Measurements from ENCODE around the gene OPHN1.

- TF ChIP-seq CTCF (IDR thresholded peaks at IDR 0.05): no peak
- TF ChIP-seq MXD4 (CRISPR knock-in tag; IDR thresholded peaks at IDR 0.05; ENCODE audit: borderline replicate concordance): no peak
- no peak for TF ChIP-seq IRF1 (CRISPR knock-in tag; IDR thresholded peaks at IDR 0.05)
- no peak for TF ChIP-seq CBFB (CRISPR knock-in tag; IDR thresholded peaks at IDR 0.05; ENCODE audit: low read depth)
- no peak for TF ChIP-seq ETV6 (CRISPR knock-in tag; IDR thresholded peaks at IDR 0.05)
- TF ChIP-seq ESRRA (CRISPR knock-in tag; IDR thresholded peaks at IDR 0.05; ENCODE audit: borderline replicate concordance): no peak
- TF ChIP-seq CREM (CRISPR knock-in tag; IDR thresholded peaks at IDR 0.05): no peak
Measured at GRCh38 chrX:68273887-68274286, 159.4 kb downstream of the OPHN1 start.
